Urinary bladder (tissue), 4 donors: ENCODE data around the gene MED15. TPM values are rescaled to one million over a fixed set of nuclear protein-coding genes. Genes with fewer than 3 reads are reported as not detected.

Source experiments
- DNase-seq: peaks from one replicate; pipeline ENCODE4 v3.0.0-alpha.2; 2015; ENCODE audit errors: extremely low spot score
- H3K27ac ChIP-seq: one replicate; pipeline ENCODE4 v1.5.1; 2013; ENCODE audit warnings: low read depth, mild to moderate bottlenecking, moderate library complexity
- H3K36me3 ChIP-seq: one replicate; pipeline ENCODE4 v1.6.1; 2013; ENCODE audit warnings: mild to moderate bottlenecking, moderate library complexity; ENCODE audit not compliant: insufficient read depth
- H3K4me1 ChIP-seq: one replicate; pipeline ENCODE4 v1.6.1; 2013; ENCODE audit warnings: mild to moderate bottlenecking, moderate library complexity; ENCODE audit not compliant: insufficient read depth
- H3K4me3 ChIP-seq: one replicate; pipeline ENCODE4 v1.5.1; 2013; ENCODE audit warnings: low read depth, low read length
- WGBS: extraction: QIAGEN DNeasy Blood & Tissue Kit; methylation state at CpG from one replicate; pipeline ENCODE4 v1.1.7; 2013; 5-methylcytosine and 5-hydroxymethylcytosine counted together
- polyA plus RNA-seq: library from polyadenylated mRNA; stranded (reverse); fragments of 200-250 nt; gene quantifications from one replicate; pipeline ENCODE4 v1.2.3, GENCODE V29; 2013
- total RNA-seq: library from RNA; depleted of rRNA; stranded (reverse); fragments of >200 nt; gene quantifications from one replicate; pipeline ENCODE4 v1.2.3, GENCODE V29; 2014
- donor health status: healthy with polysubstance abuse.
- donor health status: healthy.

MED15 gene
- total and polyA plus RNA-seq, 2 donors = 34.0 to 57.9 TPM

- no peak for DNase-seq
- Histone ChIP-seq H3K27ac (no peak overlapping the region), H3K4me1 (no peaks in the 10 kb centered on the region), H3K4me3 (no peak overlapping the region), H3K36me3 (peaks cover 8% of the 10 kb centered on the region)
- 81% methylated on average over 4 of the region's 4 CpGs for WGBS
These were observed 76.1 kb downstream of the MED15 start for GRCh38 chr22:20583471-20583922.

GRCh38 chr22:20584029-20584871 lies 76.8 kb downstream of the MED15 start:
- DNase-seq = no peak
- Histone ChIP-seq H3K4me3 (no peak overlapping the region), H3K27ac (no peak overlapping the region), H3K36me3 (peaks cover 8% of the 10 kb centered on the region), H3K4me1 (no peaks in the 10 kb centered on the region)
- 88% methylated on average over 12 of the region's 12 CpGs for WGBS

- Histone ChIP-seq H3K27ac (no peak overlapping the region), H3K36me3 (peaks cover 8% of the 10 kb centered on the region), H3K4me1 (no peaks in the 10 kb centered on the region), H3K4me3 (no peak overlapping the region)
- no peak for DNase-seq
- WGBS = 85% methylated on average over 26 of the region's 26 CpGs
These were observed 77.6 kb downstream of the MED15 start for GRCh38 chr22:20584872-20585638.

GRCh38 chr22:20585639-20586402 lies 78.4 kb downstream of the MED15 start:
- 88% methylated on average over 12 of the region's 12 CpGs for WGBS
- H3K36me3 ChIP-seq = peaks cover 8% of the 10 kb centered on the region

GRCh38 chr22:20586403-20586745 lies 79.0 kb downstream of the MED15 start:
- H3K27ac ChIP-seq = no peak overlapping the region
- peaks cover 8% of the 10 kb centered on the region for H3K36me3 ChIP-seq
- 92% methylated on average over 22 of the region's 22 CpGs for WGBS

More at GRCh38 chr22:20585639-20586402, 78.4 kb downstream of the MED15 start:
- DNase-seq = no peak
- no peak overlapping the region for H3K4me3 ChIP-seq
- H3K4me1 ChIP-seq = no peaks in the 10 kb centered on the region
- H3K27ac ChIP-seq = no peak overlapping the region

GRCh38 chr22:20587206-20587958 lies 80.0 kb downstream of the MED15 start:
- Histone ChIP-seq H3K27ac (no peak overlapping the region), H3K4me3 (no peak overlapping the region), H3K4me1 (no peaks in the 10 kb centered on the region), H3K36me3 (peaks cover 4% of the 10 kb centered on the region)
- no peak for DNase-seq
- 88% methylated on average over 17 of the region's 17 CpGs for WGBS

More at GRCh38 chr22:20586403-20586745, 79.0 kb downstream of the MED15 start:
- no peaks in the 10 kb centered on the region for H3K4me1 ChIP-seq
- H3K4me3 ChIP-seq = no peak overlapping the region
- no peak for DNase-seq

- H3K36me3 ChIP-seq = peaks cover 4% of the 10 kb centered on the region
- H3K4me3 ChIP-seq = no peak overlapping the region
- no peak for DNase-seq
- H3K27ac ChIP-seq = no peak overlapping the region
- no peaks in the 10 kb centered on the region for H3K4me1 ChIP-seq
- WGBS = 73% methylated on average over 7 of the region's 7 CpGs
These were observed 80.9 kb downstream of the MED15 start for GRCh38 chr22:20588092-20588842.

- Histone ChIP-seq H3K36me3 (peaks cover 4% of the 10 kb centered on the region), H3K4me1 (no peaks in the 10 kb centered on the region), H3K27ac (no peak overlapping the region), H3K4me3 (no peak overlapping the region)
- 60% methylated on average over 13 of the region's 13 CpGs for WGBS
- no peak for DNase-seq
These were observed 81.6 kb downstream of the MED15 start for GRCh38 chr22:20588843-20589581.

GRCh38 chr22:20589614-20590476 lies 82.4 kb downstream of the MED15 start:
- H3K4me1 ChIP-seq = no peaks in the 10 kb centered on the region
- peaks cover 4% of the 10 kb centered on the region for H3K36me3 ChIP-seq
- H3K27ac ChIP-seq = no peak overlapping the region
- H3K4me3 ChIP-seq = no peak overlapping the region
- DNase-seq = no peak
- WGBS = 79% methylated on average over 15 of the region's 15 CpGs

GRCh38 chr22:20590477-20591294 lies 83.3 kb downstream of the MED15 start:
- H3K27ac ChIP-seq = no peak overlapping the region
- H3K4me1 ChIP-seq = no peaks in the 10 kb centered on the region
- H3K4me3 ChIP-seq = no peak overlapping the region
- 93% methylated on average over 9 of the region's 9 CpGs for WGBS
- peaks cover 4% of the 10 kb centered on the region for H3K36me3 ChIP-seq
- no peak for DNase-seq

- DNase-seq = no peak
- Histone ChIP-seq H3K4me1 (no peaks in the 10 kb centered on the region), H3K36me3 (peaks cover 4% of the 10 kb centered on the region), H3K4me3 (no peak overlapping the region), H3K27ac (no peak overlapping the region)
- WGBS = 89% methylated on average over 10 of the region's 10 CpGs
These were observed 83.9 kb downstream of the MED15 start for GRCh38 chr22:20591295-20591645.
